ENCODE results near the gene CITED2.

Gene CITED2

DNA sequence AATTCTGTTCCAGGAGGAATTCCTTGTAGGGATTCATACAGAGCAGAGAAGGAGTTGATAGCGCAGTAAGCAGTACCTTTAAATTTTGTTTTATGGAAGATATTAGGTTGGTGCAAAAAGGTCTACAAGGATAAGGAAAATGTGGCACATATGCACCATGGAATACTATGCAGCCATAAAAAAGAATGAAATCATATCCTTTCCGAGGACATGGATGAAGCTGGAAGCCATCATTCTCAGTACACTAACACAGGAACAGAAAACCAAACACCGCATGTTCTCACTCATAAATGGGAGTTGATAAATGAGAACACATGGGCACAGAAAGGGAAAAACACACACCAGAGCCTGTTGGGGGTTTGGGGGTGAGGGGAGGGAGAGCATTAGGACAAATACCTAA lies 45.2 kb downstream of the CITED2 start:
- no peak for DNase-seq (ENCODE audit: low read depth)

GRCh38 chr6:139327038-139327437 lies 47.4 kb downstream of the CITED2 start:
- DNase-seq (ENCODE audit: low read depth), result no peak

GRCh38 chr6:139325686-139326085 lies 48.8 kb downstream of the CITED2 start:
- no peak for DNase-seq (ENCODE audit: low read depth)

- no peak for DNase-seq (ENCODE audit: low read depth)
These were observed 49.3 kb downstream of the CITED2 start for GRCh38 chr6:139325125-139325524.

DNA sequence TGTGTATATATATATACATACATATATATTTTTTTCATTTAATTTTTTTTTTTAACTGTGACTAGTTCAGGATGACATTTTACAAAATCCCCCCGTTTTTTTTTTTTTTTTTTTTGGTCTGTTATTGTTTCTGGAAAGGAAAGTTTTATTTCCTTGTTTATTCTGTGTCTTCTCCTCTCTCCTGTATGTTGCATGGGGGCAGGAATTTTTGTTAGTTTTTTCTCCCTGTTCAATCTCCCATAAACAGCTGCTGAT lies 50.2 kb downstream of the CITED2 start:
- no peak for DNase-seq (ENCODE audit: low read depth)

- DNase-seq (ENCODE audit: low read depth), result peak; percentile 73
These were observed 50.7 kb downstream of the CITED2 start for GRCh38 chr6:139323511-139324300.

All from stimulated activated CD8-positive, alpha-beta memory T cell treated with anti-CD3 and anti-CD28 coated beads, Interleukin-12 subunit alpha, Interleukin-12 subunit beta, amount 100 ng/mL, for 1 hour (primary cell).